Breast epithelium (tissue), 4 donors: ENCODE results near the gene C1orf115. TPM values are rescaled to one million over a fixed set of nuclear protein-coding genes. Genes with fewer than 3 reads are reported as not detected.
"Not testable (repeated sequence)": the region's sequence is repeated elsewhere in the genome, so short reads cannot be mapped to it uniquely, and the experiment has no call there.

ENCODE experiments used
- DNase-seq, 2 donors: peaks; one replicate each; pipeline ENCODE4 v3.0.0-alpha.2; 2019; ENCODE audit warnings: low spot score in 2 of 2
- H3K27ac ChIP-seq, 2 donors: fragments of 200-600 bp; sonication (generic) in 1 of 2; one replicate each; pipeline ENCODE4 v1.5.1; 2016 to 2019; ENCODE audit warnings: mild to moderate bottlenecking in 1 of 2
- H3K27me3 ChIP-seq, 2 donors: fragments of 200-600 bp; sonication (generic) in 1 of 2; one replicate each; pipeline versions ENCODE4 v1.5.1 to v1.6.0; 2017 to 2019; ENCODE audit warnings: control low read depth in 1 of 2, mild to moderate bottlenecking in 1 of 2
- H3K36me3 ChIP-seq: fragments of 200-600 bp; one replicate; pipeline ENCODE4 v1.5.1; 2019
- H3K4me1 ChIP-seq, 2 donors: fragments of 200-600 bp; sonication (generic); one replicate each; pipeline ENCODE4 v1.5.1; 2016 to 2019; ENCODE audit warnings: control low read depth in 1 of 2
- H3K4me3 ChIP-seq, 3 donors: fragments of 200-600 bp; sonication (generic); 1 replicate in 2 of 3; 2 replicates in 1 of 3; pipeline ENCODE4 v1.5.1; 2016 to 2019; ENCODE audit warnings: mild to moderate bottlenecking in 3 of 3, moderate library complexity in 2 of 3
- H3K9me3 ChIP-seq, 2 donors: fragments of 200-600 bp; sonication (generic) in 1 of 2; one replicate each; pipeline ENCODE4 v1.5.1; 2016 to 2019; ENCODE audit warnings: control low read depth in 1 of 2
- CTCF ChIP-seq, 3 donors: fragments of 450-650 bp; IDR thresholded peaks; one replicate each; pipeline ENCODE4 v1.5.1; 2016 to 2017; ENCODE audit warnings: antibody characterized with exemption in 3 of 3, mild to moderate bottlenecking in 3 of 3, moderate library complexity in 3 of 3
- POLR2A ChIP-seq: fragments of 450-650 bp; IDR thresholded peaks from one replicate; pipeline ENCODE4 v1.6.1; 2016; ENCODE audit warnings: antibody characterized with exemption, mild to moderate bottlenecking, moderate library complexity
- POLR2AphosphoS5 ChIP-seq, 3 donors: sonication (generic); formaldehyde crosslinking; IDR thresholded peaks; one replicate each; pipeline ENCODE4 v1.6.1; 2017; ENCODE audit warnings: antibody characterized with exemption in 3 of 3
- intact Hi-C: fragments of 100-400 bp; cut with DNase I; formaldehyde crosslinking; loops from one replicate; pipeline ENCODE4 v1.15.1; 2023; ENCODE audit warnings: low total_unique reads
- total RNA-seq, 3 donors: library from RNA; depleted of rRNA; stranded (reverse); fragments of >200 nt; gene quantifications; one replicate each; pipeline ENCODE4 v1.1.0, GENCODE V29; 2016

C1orf115 gene
- total RNA-seq, 3 donors from 2014 or later = 29.3 to 44.6 (median 38.1) TPM

GRCh38 chr1:220677251-220677650 is 12.9 kb upstream of the C1orf115 start:
- intact Hi-C loops = no loop called here
- H3K27me3 ChIP-seq = no peaks in the 10 kb centered on the region
- no peaks in the 10 kb centered on the region for H3K36me3 ChIP-seq
- no peaks in the 10 kb centered on the region for H3K9me3 ChIP-seq
- no peak overlapping the region for H3K27ac ChIP-seq
- DNase-seq = no peak
- H3K4me1 ChIP-seq = no peaks in the 10 kb centered on the region
- TF ChIP-seq POLR2AphosphoS5 (IDR thresholded peaks at IDR 0.05) = no peak
- no peak for TF ChIP-seq POLR2A
- TF ChIP-seq CTCF (IDR thresholded peaks at IDR 0.05) = no peak
- H3K4me3 ChIP-seq = no peak overlapping the region

GRCh38 chr1:220680085-220680687 is 10.0 kb upstream of the C1orf115 start:
- TF ChIP-seq CTCF (IDR thresholded peaks at IDR 0.05) = peak; percentile 31 to 74 (median 72)
- no peak for TF ChIP-seq POLR2A
- no peak for TF ChIP-seq POLR2AphosphoS5 (IDR thresholded peaks at IDR 0.05)
- Histone ChIP-seq H3K4me3 (no peak overlapping the region), H3K9me3 (no peaks in the 10 kb centered on the region), H3K27ac (no peak overlapping the region), H3K36me3 (no peaks in the 10 kb centered on the region), H3K27me3 (no peaks in the 10 kb centered on the region), H3K4me1 (no peaks in the 10 kb centered on the region)
- intact Hi-C loops = no loop called here
- DNase-seq = no peak

GRCh38 chr1:220681220-220681880 is 8.8 kb upstream of the C1orf115 start:
- Histone ChIP-seq H3K36me3 (no peaks in the 10 kb centered on the region), H3K27ac (no peak overlapping the region), H3K4me1 (no peaks in the 10 kb centered on the region), H3K9me3 (no peaks in the 10 kb centered on the region), H3K27me3 (no peaks in the 10 kb centered on the region), H3K4me3 (peak overlapping the region in 1 of 3 donors; percentile 15)
- intact Hi-C loops = no loop called here
- no peak for DNase-seq
- TF ChIP-seq CTCF (IDR thresholded peaks at IDR 0.05) (no peak), POLR2AphosphoS5 (IDR thresholded peaks at IDR 0.05) (no peak), POLR2A (no peak)

GRCh38 chr1:220682901-220683576 is 7.1 kb upstream of the C1orf115 start:
- intact Hi-C loops = no loop called here
- H3K4me3 ChIP-seq = no peak overlapping the region
- H3K27me3 ChIP-seq = no peaks in the 10 kb centered on the region
- H3K9me3 ChIP-seq = no peaks in the 10 kb centered on the region
- no peak for DNase-seq
- H3K4me1 ChIP-seq = no peaks in the 10 kb centered on the region
- TF ChIP-seq POLR2A (no peak), POLR2AphosphoS5 (IDR thresholded peaks at IDR 0.05) (no peak), CTCF (IDR thresholded peaks at IDR 0.05) (no peak)
- no peak overlapping the region for H3K27ac ChIP-seq
- H3K36me3 ChIP-seq = no peaks in the 10 kb centered on the region

GRCh38 chr1:220683716-220684115 is 6.4 kb upstream of the C1orf115 start:
- H3K4me1 ChIP-seq, H3K9me3 ChIP-seq, H3K27me3 ChIP-seq, H3K27ac ChIP-seq, H3K36me3 ChIP-seq, intact Hi-C loops, DNase-seq, H3K4me3 ChIP-seq: not testable (repeated sequence)
